Activated CD8-positive, alpha-beta memory T cell treated with anti-CD3 and anti-CD28 coated beads, Interleukin-2, amount 50 U/mL, for 48 hours (primary cell): Measurements from ENCODE around the gene GDPD5.

Experiments used
- DNase-seq: peaks from one replicate; pipeline ENCODE4 v3.0.0-alpha.2; 2020

The GDPD5 gene

GRCh38 chr11:75525433-75526191 is at the start of gene GDPD5:
GDPD5 (minus strand) TSS chr11:75525941; CDS start chr11:75477735, 48,206 bp downstream.
- DNase-seq = peak; percentile 92

GRCh38 chr11:75574698-75575602 is 49.2 kb upstream of the GDPD5 start:
- no peak for DNase-seq

- DNase-seq = no peak
These were observed 47.0 kb upstream of the GDPD5 start for GRCh38 chr11:75572744-75573143.

- DNase-seq = no peak
These were observed 45.9 kb upstream of the GDPD5 start for GRCh38 chr11:75571625-75572024.

GRCh38 chr11:75570559-75571139 is 44.9 kb upstream of the GDPD5 start:
- DNase-seq = no peak

- DNase-seq = no peak
These were observed 43.0 kb upstream of the GDPD5 start for GRCh38 chr11:75568616-75569219.

GRCh38 chr11:75567971-75568370 is 42.2 kb upstream of the GDPD5 start:
- DNase-seq = no peak

GRCh38 chr11:75566763-75567279 is 41.1 kb upstream of the GDPD5 start:
- DNase-seq = no peak

GRCh38 chr11:75565916-75566762 is 40.4 kb upstream of the GDPD5 start:
- no peak for DNase-seq

GRCh38 chr11:75565221-75565814 is 39.6 kb upstream of the GDPD5 start:
- DNase-seq = no peak

- DNase-seq = no peak
These were observed 38.3 kb upstream of the GDPD5 start for GRCh38 chr11:75563978-75564552.

GRCh38 chr11:75563501-75563977 is 37.8 kb upstream of the GDPD5 start:
- no peak for DNase-seq

- DNase-seq = no peak
These were observed 37.2 kb upstream of the GDPD5 start for GRCh38 chr11:75562836-75563484.

GRCh38 chr11:75562048-75562835 is 36.5 kb upstream of the GDPD5 start, which contains the start of gene SERPINH1:
SERPINH1 (plus strand) TSS chr11:75562253; CDS start chr11:75566350, 4,097 bp downstream.
- DNase-seq = peak; percentile 84

- DNase-seq = no peak
These were observed 35.8 kb upstream of the GDPD5 start for GRCh38 chr11:75561426-75562047.

GRCh38 chr11:75560644-75561043 is 34.9 kb upstream of the GDPD5 start:
- no peak for DNase-seq

- no peak for DNase-seq
These were observed 33.5 kb upstream of the GDPD5 start for GRCh38 chr11:75558939-75559843.
